ENCODE data around the gene SRXN1.

DNA sequence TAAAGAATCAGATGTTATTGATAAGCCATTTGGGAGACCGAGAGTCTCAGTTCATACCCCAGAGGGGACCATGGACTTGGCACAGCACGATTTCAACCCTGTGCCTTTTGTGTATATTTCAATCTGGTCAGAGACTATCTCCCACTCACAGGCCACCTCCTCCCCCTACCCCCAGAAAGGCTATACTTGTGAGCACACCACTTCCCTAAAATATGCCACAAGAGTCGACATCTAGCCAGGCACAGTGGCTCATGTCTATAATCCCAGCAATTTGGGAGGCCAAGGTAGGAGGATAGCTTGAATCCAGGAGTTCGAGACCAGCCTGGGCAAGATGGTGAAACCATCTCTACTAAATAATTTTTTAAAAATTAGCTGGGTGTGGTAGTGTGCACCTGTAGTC, 29.3 kb downstream of the SRXN1 start:
- TF ChIP-seq, protein P1, sequence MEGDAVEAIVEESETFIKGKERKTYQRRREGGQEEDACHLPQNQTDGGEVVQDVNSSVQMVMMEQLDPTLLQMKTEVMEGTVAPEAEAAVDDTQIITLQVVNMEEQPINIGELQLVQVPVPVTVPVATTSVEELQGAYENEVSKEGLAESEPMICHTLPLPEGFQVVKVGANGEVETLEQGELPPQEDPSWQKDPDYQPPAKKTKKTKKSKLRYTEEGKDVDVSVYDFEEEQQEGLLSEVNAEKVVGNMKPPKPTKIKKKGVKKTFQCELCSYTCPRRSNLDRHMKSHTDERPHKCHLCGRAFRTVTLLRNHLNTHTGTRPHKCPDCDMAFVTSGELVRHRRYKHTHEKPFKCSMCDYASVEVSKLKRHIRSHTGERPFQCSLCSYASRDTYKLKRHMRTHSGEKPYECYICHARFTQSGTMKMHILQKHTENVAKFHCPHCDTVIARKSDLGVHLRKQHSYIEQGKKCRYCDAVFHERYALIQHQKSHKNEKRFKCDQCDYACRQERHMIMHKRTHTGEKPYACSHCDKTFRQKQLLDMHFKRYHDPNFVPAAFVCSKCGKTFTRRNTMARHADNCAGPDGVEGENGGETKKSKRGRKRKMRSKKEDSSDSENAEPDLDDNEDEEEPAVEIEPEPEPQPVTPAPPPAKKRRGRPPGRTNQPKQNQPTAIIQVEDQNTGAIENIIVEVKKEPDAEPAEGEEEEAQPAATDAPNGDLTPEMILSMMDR (IDR thresholded peaks at IDR 0.05; ENCODE audit: insufficient read depth, low read depth, low read length): no peak
- no peak for TF ChIP-seq EZH2 (IDR thresholded peaks at IDR 0.05; ENCODE audit: insufficient read depth, low read length)
